SU-DHL-6 (cell line): ENCODE data around the gene WNT11.

ENCODE experiments used
- CTCF ChIP-seq: fragments of 200-600 bp; sonication (generic); IDR thresholded peaks from one replicate; pipeline ENCODE4 v1.5.1; 2017; ENCODE audit warnings: antibody characterized with exemption, mild to moderate bottlenecking, low read length, moderate library complexity; ENCODE audit not compliant: insufficient read depth, poor library complexity, severe bottlenecking
- EZH2phosphoT487 ChIP-seq: fragments of 200-600 bp; sonication (generic), shearing (Covaris generic); conservative IDR thresholded peaks from 2 replicates; pipeline ENCODE4 v1.6.1; 2018; ENCODE audit warnings: mild to moderate bottlenecking, antibody characterized with exemption, low read length, moderate library complexity, mixed read lengths

DNA sequence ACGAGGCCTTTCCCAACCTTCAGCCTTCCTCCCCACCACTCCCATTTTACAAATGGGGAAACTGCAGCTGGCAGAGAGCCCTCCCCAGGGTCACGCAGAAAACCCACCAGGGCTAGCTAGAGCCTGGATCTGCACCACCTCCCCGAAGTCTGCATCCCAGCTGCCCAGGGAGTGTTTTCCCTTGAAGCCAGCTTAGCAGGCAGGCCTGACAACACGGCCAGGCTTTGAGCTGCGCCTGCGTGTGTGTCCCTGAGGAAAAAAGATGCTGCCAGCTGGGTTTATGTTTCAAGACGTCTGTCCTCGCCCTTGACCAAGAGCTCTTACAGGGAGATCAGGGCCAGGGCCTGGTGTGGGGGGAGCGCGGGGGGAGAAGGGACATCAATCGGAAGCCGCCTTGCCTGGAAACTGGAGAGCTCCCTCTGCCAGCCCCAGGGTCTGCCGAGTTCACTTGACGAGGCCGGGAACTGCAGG lies 20.3 kb downstream of the WNT11 start:
- no peak for TF ChIP-seq CTCF
- no peak for TF ChIP-seq EZH2phosphoT487
